ENCODE results near the gene HMGA1.

DNA sequence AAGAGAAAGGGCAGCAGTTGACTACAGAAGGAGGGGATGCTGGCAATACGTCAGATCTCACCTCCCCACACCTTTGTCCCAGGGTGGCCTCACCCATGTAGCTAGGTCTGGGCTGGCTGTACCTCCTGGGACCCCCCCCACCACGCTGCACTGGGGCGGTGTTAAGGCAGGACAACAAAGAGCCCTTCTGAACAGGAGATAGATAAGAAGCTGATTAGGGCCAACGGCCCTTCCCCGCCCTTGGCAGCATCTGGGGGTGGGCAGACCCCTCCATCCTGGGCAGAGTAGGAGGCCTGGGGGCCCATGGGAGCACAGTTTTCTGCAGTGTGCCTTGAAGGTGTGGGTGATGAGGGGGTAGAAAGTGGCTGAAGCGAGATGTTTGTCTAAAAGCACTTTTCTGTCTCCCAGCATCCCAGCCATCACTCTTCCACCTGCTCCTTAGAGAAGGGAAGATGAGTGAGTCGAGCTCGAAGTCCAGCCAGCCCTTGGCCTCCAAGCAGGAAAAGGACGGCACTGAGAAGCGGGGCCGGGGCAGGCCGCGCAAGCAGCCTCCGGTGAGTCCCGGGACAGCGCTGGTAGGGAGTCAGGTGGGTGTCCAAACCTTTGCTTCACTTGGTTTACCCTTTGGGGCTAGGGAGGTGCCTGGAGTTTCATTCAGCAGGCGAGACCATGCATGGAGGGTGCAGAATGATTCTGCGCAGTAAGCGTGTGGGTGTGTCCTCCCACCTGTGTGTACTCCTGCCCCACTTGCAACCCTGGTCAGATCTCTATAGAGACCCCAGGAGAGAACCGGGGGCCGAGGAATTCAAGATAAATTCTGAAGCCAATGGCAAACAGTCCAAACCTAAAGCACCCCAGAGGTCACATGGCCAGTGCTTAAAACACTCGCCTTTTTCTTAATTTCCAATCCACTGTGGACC, 3.9 kb downstream of the HMGA1 start:
- TF ChIP-seq, protein P1, sequence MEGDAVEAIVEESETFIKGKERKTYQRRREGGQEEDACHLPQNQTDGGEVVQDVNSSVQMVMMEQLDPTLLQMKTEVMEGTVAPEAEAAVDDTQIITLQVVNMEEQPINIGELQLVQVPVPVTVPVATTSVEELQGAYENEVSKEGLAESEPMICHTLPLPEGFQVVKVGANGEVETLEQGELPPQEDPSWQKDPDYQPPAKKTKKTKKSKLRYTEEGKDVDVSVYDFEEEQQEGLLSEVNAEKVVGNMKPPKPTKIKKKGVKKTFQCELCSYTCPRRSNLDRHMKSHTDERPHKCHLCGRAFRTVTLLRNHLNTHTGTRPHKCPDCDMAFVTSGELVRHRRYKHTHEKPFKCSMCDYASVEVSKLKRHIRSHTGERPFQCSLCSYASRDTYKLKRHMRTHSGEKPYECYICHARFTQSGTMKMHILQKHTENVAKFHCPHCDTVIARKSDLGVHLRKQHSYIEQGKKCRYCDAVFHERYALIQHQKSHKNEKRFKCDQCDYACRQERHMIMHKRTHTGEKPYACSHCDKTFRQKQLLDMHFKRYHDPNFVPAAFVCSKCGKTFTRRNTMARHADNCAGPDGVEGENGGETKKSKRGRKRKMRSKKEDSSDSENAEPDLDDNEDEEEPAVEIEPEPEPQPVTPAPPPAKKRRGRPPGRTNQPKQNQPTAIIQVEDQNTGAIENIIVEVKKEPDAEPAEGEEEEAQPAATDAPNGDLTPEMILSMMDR (IDR thresholded peaks at IDR 0.05): no peak
- TF ChIP-seq, protein P2, sequence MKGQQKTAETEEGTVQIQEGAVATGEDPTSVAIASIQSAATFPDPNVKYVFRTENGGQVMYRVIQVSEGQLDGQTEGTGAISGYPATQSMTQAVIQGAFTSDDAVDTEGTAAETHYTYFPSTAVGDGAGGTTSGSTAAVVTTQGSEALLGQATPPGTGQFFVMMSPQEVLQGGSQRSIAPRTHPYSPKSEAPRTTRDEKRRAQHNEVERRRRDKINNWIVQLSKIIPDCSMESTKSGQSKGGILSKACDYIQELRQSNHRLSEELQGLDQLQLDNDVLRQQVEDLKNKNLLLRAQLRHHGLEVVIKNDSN (CRISPR knock-in tag; IDR thresholded peaks at IDR 0.05): 0 out of 2 replicates have a peak, but pooled peaks have one; percentile 18
- TF ChIP-seq, protein P3, sequence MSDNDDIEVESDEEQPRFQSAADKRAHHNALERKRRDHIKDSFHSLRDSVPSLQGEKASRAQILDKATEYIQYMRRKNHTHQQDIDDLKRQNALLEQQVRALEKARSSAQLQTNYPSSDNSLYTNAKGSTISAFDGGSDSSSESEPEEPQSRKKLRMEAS (CRISPR knock-in tag; IDR thresholded peaks at IDR 0.05): no peak

All from WTC11 (cell line).